ENCODE data around the gene SUZ12.

- no peak for TF ChIP-seq POLR2A (IDR thresholded peaks at IDR 0.05)
- TF ChIP-seq, protein P1, sequence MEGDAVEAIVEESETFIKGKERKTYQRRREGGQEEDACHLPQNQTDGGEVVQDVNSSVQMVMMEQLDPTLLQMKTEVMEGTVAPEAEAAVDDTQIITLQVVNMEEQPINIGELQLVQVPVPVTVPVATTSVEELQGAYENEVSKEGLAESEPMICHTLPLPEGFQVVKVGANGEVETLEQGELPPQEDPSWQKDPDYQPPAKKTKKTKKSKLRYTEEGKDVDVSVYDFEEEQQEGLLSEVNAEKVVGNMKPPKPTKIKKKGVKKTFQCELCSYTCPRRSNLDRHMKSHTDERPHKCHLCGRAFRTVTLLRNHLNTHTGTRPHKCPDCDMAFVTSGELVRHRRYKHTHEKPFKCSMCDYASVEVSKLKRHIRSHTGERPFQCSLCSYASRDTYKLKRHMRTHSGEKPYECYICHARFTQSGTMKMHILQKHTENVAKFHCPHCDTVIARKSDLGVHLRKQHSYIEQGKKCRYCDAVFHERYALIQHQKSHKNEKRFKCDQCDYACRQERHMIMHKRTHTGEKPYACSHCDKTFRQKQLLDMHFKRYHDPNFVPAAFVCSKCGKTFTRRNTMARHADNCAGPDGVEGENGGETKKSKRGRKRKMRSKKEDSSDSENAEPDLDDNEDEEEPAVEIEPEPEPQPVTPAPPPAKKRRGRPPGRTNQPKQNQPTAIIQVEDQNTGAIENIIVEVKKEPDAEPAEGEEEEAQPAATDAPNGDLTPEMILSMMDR (IDR thresholded peaks at IDR 0.05) = no peak
Measured at GRCh38 chr17:31967648-31968047, 30.8 kb downstream of the SUZ12 start.

Data from thyroid gland (tissue), 4 donors.